Neural cell (in vitro differentiated cells): ENCODE data around the gene SF3B3. TPM values are rescaled to one million over a fixed set of nuclear protein-coding genes. Genes with fewer than 3 reads are reported as not detected.

Source experiments
- H2AFZ ChIP-seq: fragments of 200-600, 300-800 bp; sonication (generic), shearing (Covaris generic); 2 replicates; pipeline ENCODE4 v1.6.0; 2014; ENCODE audit warnings: low read depth, mild to moderate bottlenecking, antibody characterized with exemption, low read length, moderate library complexity
- H3F3A ChIP-seq: fragments of 200-600 bp; shearing (Covaris generic); 2 replicates; pipeline ENCODE4 v1.6.1; 2016; ENCODE audit warnings: mild to moderate bottlenecking, moderate library complexity, mixed read lengths, antibody characterized with exemption, low read length; ENCODE audit not compliant: insufficient read depth, poor library complexity, severe bottlenecking
- H3K27ac ChIP-seq: fragments of 200-600, 300-800 bp; sonication (generic), shearing (Covaris generic); 2 replicates; pipeline ENCODE4 v1.5.1; 2014; ENCODE audit warnings: mild to moderate bottlenecking, low read length, moderate library complexity
- H3K27me3 ChIP-seq: fragments of 300-800, 200-600 bp; sonication (generic), shearing (Covaris generic); 2 replicates; pipeline ENCODE4 v1.6.0; 2014; ENCODE audit warnings: mild to moderate bottlenecking, low read depth, low read length, moderate library complexity; ENCODE audit not compliant: insufficient read depth
- H3K36me3 ChIP-seq: fragments of 300-800, 200-600 bp; sonication (generic), shearing (Covaris generic); 2 replicates; pipeline ENCODE4 v1.5.1; 2014; ENCODE audit warnings: mild to moderate bottlenecking, antibody characterized with exemption, low read length, moderate library complexity; ENCODE audit not compliant: insufficient read depth
- H3K4me2 ChIP-seq: fragments of 300-800, 200-600 bp; sonication (generic), shearing (Covaris generic); 2 replicates; pipeline ENCODE4 v1.6.0; 2014; ENCODE audit warnings: mild to moderate bottlenecking, low read length
- H3K4me3 ChIP-seq: fragments of 300-800, 200-600 bp; sonication (generic), shearing (Covaris generic); 2 replicates; pipeline ENCODE4 v1.5.1; 2014; ENCODE audit warnings: mild to moderate bottlenecking, low read length, moderate library complexity
- H3K79me2 ChIP-seq: fragments of 200-600 bp; shearing (Covaris generic); replicated peaks from 2 replicates; pipeline ENCODE4 v1.6.0; 2014; ENCODE audit warnings: mild to moderate bottlenecking, low read length, moderate library complexity; ENCODE audit not compliant: insufficient read depth
- H3K9ac ChIP-seq: fragments of 300-800, 200-600 bp; sonication (generic), shearing (Covaris generic); 2 replicates; pipeline ENCODE4 v1.6.1; 2016; ENCODE audit warnings: mild to moderate bottlenecking, low read length, mixed read lengths
- H3K9me2 ChIP-seq: fragments of 200-600 bp; shearing (Covaris generic); 2 replicates; pipeline ENCODE4 v1.6.1; 2016; ENCODE audit warnings: mild to moderate bottlenecking, low read length, mixed read lengths; ENCODE audit not compliant: insufficient read depth
- H3K9me3 ChIP-seq: fragments of 200-600, 300-800 bp; sonication (generic), shearing (Covaris generic); 2 replicates; pipeline ENCODE4 v1.6.1; 2016; ENCODE audit warnings: mild to moderate bottlenecking, mixed run types, low read length, moderate library complexity, mixed read lengths
- H4K20me1 ChIP-seq: fragments of 200-600 bp; shearing (Covaris generic); 2 replicates; pipeline ENCODE4 v1.6.1; 2016; ENCODE audit warnings: mild to moderate bottlenecking, mixed run types; ENCODE audit not compliant: insufficient read depth
- CTCF ChIP-seq: fragments of 450-650 bp; IDR thresholded peaks from 2 replicates; pipeline ENCODE4 v1.5.1; 2014; ENCODE audit warnings: antibody characterized with exemption, mild to moderate bottlenecking, moderate library complexity; ENCODE audit not compliant: poor library complexity, severe bottlenecking
- EP300 ChIP-seq: fragments of 450-650 bp; conservative IDR thresholded peaks from 2 replicates; pipeline ENCODE4 v1.6.1; 2014; ENCODE audit warnings: antibody characterized with exemption, mild to moderate bottlenecking, moderate library complexity; ENCODE audit not compliant: poor library complexity, severe bottlenecking
- EZH2 ChIP-seq: fragments of 200-600, 300-800 bp; shearing (Covaris generic), sonication (generic); IDR thresholded peaks from 2 replicates; pipeline ENCODE4 v1.6.1; 2014; ENCODE audit warnings: antibody characterized with exemption, low read length, borderline replicate concordance, mild to moderate bottlenecking; ENCODE audit not compliant: insufficient read depth, poor library complexity, severe bottlenecking
- MXI1 ChIP-seq: fragments of 450-650 bp; conservative IDR thresholded peaks from 2 replicates; pipeline ENCODE4 v1.6.1; 2014; ENCODE audit warnings: antibody characterized with exemption, mild to moderate bottlenecking; ENCODE audit not compliant: poor library complexity, severe bottlenecking
- POLR2AphosphoS5 ChIP-seq: IDR thresholded peaks from 2 replicates; pipeline ENCODE4 v1.6.1; 2012
- RAD21 ChIP-seq: fragments of 450-650 bp; conservative IDR thresholded peaks from 2 replicates; pipeline ENCODE4 v1.6.1; 2014; ENCODE audit warnings: antibody characterized with exemption, mild to moderate bottlenecking, moderate library complexity
- SMC3 ChIP-seq: fragments of 450-650 bp; conservative IDR thresholded peaks from 2 replicates; pipeline ENCODE4 v1.6.1; 2014; ENCODE audit warnings: antibody characterized with exemption, mild to moderate bottlenecking, moderate library complexity; ENCODE audit not compliant: poor library complexity
- TAF1 ChIP-seq: IDR thresholded peaks from 2 replicates; pipeline ENCODE4 v1.6.1; 2012; ENCODE audit warnings: low read depth
- polyA plus RNA-seq: library from polyadenylated mRNA; depleted of rRNA; stranded (reverse); fragments of >200 nt; gene quantifications from 2 replicates; pipeline ENCODE4 v1.2.3, GENCODE V29; 2014
- TF ChIP-seq, protein P1 (sequence below): IDR thresholded peaks from 2 replicates; pipeline ENCODE4 v1.6.1; 2012; ENCODE audit warnings: borderline replicate concordance

Gene SF3B3
- polyA plus RNA-seq, 1 donor from 2014 or later = 90.0 TPM

- H3K79me2 ChIP-seq = no peaks in the 10 kb centered on the region
- no peaks in the 10 kb centered on the region for H4K20me1 ChIP-seq
- no peaks in the 10 kb centered on the region for H3K9me2 ChIP-seq
- TF ChIP-seq CTCF (no peak), EP300 (no peak), SMC3 (no peak), RAD21 (no peak), POLR2AphosphoS5 (no peak), EZH2 (no peak), MXI1 (no peak), TAF1 (no peak)
- TF ChIP-seq, protein P1, sequence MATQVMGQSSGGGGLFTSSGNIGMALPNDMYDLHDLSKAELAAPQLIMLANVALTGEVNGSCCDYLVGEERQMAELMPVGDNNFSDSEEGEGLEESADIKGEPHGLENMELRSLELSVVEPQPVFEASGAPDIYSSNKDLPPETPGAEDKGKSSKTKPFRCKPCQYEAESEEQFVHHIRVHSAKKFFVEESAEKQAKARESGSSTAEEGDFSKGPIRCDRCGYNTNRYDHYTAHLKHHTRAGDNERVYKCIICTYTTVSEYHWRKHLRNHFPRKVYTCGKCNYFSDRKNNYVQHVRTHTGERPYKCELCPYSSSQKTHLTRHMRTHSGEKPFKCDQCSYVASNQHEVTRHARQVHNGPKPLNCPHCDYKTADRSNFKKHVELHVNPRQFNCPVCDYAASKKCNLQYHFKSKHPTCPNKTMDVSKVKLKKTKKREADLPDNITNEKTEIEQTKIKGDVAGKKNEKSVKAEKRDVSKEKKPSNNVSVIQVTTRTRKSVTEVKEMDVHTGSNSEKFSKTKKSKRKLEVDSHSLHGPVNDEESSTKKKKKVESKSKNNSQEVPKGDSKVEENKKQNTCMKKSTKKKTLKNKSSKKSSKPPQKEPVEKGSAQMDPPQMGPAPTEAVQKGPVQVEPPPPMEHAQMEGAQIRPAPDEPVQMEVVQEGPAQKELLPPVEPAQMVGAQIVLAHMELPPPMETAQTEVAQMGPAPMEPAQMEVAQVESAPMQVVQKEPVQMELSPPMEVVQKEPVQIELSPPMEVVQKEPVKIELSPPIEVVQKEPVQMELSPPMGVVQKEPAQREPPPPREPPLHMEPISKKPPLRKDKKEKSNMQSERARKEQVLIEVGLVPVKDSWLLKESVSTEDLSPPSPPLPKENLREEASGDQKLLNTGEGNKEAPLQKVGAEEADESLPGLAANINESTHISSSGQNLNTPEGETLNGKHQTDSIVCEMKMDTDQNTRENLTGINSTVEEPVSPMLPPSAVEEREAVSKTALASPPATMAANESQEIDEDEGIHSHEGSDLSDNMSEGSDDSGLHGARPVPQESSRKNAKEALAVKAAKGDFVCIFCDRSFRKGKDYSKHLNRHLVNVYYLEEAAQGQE = no peak
- H3K4me2 ChIP-seq = no peak overlapping the region
- no peak overlapping the region for H3K4me3 ChIP-seq
- H2AFZ ChIP-seq = no peak overlapping the region
- no peak overlapping the region for H3K27ac ChIP-seq
- no peaks in the 10 kb centered on the region for H3K36me3 ChIP-seq
- H3K27me3 ChIP-seq = no peaks in the 10 kb centered on the region
- no peak overlapping the region for H3K9ac ChIP-seq
- no peaks in the 10 kb centered on the region for H3F3A ChIP-seq
- no peaks in the 10 kb centered on the region for H3K9me3 ChIP-seq
These were observed 55.6 kb downstream of the SF3B3 start for GRCh38 chr16:70579248-70579647.

- Histone ChIP-seq H3K36me3 (no peaks in the 10 kb centered on the region), H3K27ac (no peak overlapping the region), H3K27me3 (no peaks in the 10 kb centered on the region), H3K4me2 (no peak overlapping the region), H3F3A (no peaks in the 10 kb centered on the region), H3K9me2 (no peaks in the 10 kb centered on the region), H4K20me1 (no peaks in the 10 kb centered on the region), H2AFZ (no peak overlapping the region), H3K9ac (no peak overlapping the region), H3K9me3 (no peaks in the 10 kb centered on the region), H3K79me2 (no peaks in the 10 kb centered on the region), H3K4me3 (no peak overlapping the region)
- TF ChIP-seq POLR2AphosphoS5 = no peak
- TF ChIP-seq EP300 = no peak
- TF ChIP-seq CTCF = no peak
- no peak for TF ChIP-seq SMC3
- TF ChIP-seq TAF1 = no peak
- TF ChIP-seq MXI1 = no peak
- TF ChIP-seq RAD21 = no peak
- no peak for TF ChIP-seq EZH2
- TF ChIP-seq, protein P1 = no peak
These were observed 56.3 kb downstream of the SF3B3 start for GRCh38 chr16:70579648-70580630.
